Endodermal cell (in vitro differentiated cells): ENCODE measurements around the gene SLC24A3. TPM values are rescaled to one million over a fixed set of nuclear protein-coding genes. Genes with fewer than 3 reads are reported as not detected.

Source experiments
- DNase-seq: peaks from one replicate; pipeline ENCODE4 v3.0.0-alpha.2; 2017
- H3K27ac ChIP-seq: 2 replicates; pipeline ENCODE4 v1.5.1; 2013; ENCODE audit warnings: mild to moderate bottlenecking, low read depth, low read length, moderate library complexity
- H3K27me3 ChIP-seq: 2 replicates; pipeline ENCODE4 v1.6.1; 2013; ENCODE audit warnings: mild to moderate bottlenecking, low read length, moderate library complexity; ENCODE audit not compliant: insufficient read depth, control insufficient read depth, poor library complexity, severe bottlenecking
- H3K36me3 ChIP-seq: 2 replicates; pipeline ENCODE4 v1.7.0; 2013; ENCODE audit warnings: mild to moderate bottlenecking, low read length, moderate library complexity; ENCODE audit not compliant: control insufficient read depth, insufficient read depth
- H3K4me1 ChIP-seq: one replicate; pipeline ENCODE4 v1.7.0; 2013; ENCODE audit warnings: low read length; ENCODE audit not compliant: control insufficient read depth, insufficient read depth
- H3K4me3 ChIP-seq: 2 replicates; pipeline ENCODE4 v1.5.1; 2013; ENCODE audit warnings: mild to moderate bottlenecking, low read length, moderate library complexity
- H3K9ac ChIP-seq: 2 replicates; pipeline ENCODE4 v1.6.1; 2013; ENCODE audit warnings: mild to moderate bottlenecking, low read length, moderate library complexity; ENCODE audit not compliant: poor library complexity, severe bottlenecking; ENCODE audit errors: extremely low read depth
- H3K9me3 ChIP-seq: 2 replicates; pipeline ENCODE4 v1.6.1; 2013; ENCODE audit warnings: mild to moderate bottlenecking, low read length, moderate library complexity; ENCODE audit not compliant: control insufficient read depth
- H3K27ac Mint-ChIP-seq: 2 replicates; pipeline ENCODE4 v1.8.0; 2020; ENCODE audit warnings: mixed read lengths
- H3K27me3 Mint-ChIP-seq: 2 replicates; pipeline ENCODE4 v1.8.0; 2021; ENCODE audit warnings: mild to moderate bottlenecking, mixed read lengths; ENCODE audit not compliant: insufficient read depth
- H3K36me3 Mint-ChIP-seq: 2 replicates; pipeline ENCODE4 v1.8.0; 2020; ENCODE audit warnings: low read depth, mixed read lengths
- H3K4me1 Mint-ChIP-seq: 2 replicates; pipeline ENCODE4 v1.8.0; 2020; ENCODE audit warnings: mixed read lengths
- H3K4me3 Mint-ChIP-seq: 2 replicates; pipeline ENCODE4 v1.8.0; 2020; ENCODE audit warnings: mild to moderate bottlenecking, moderate library complexity, mixed read lengths
- H3K9me3 Mint-ChIP-seq: 2 replicates; pipeline ENCODE4 v1.8.0; 2020; ENCODE audit warnings: mild to moderate bottlenecking, mixed read lengths
- CTCF ChIP-seq: fragments of 200-600 bp; sonication (generic); conservative IDR thresholded peaks from 2 replicates; pipeline ENCODE4 v1.5.0; 2021; ENCODE audit warnings: antibody characterized with exemption, mild to moderate bottlenecking
- WGBS, 2 experiments: methylation state at CpG; one replicate each; pipeline versions ENCODE4 v1.1.5 to v1.1.7; 2013; ENCODE audit warnings: missing lambda C conversion rate in 2 of 2, mixed read lengths in 1 of 2; ENCODE audit not compliant: insufficient coverage in 1 of 2, insufficient read length in 1 of 2; 5-methylcytosine and 5-hydroxymethylcytosine counted together
- total RNA-seq, 2 donors: library from RNA; stranded (reverse); fragmentation: NEBNext Ultra II Directional in 1 of 2; extraction: Animal tissue kit (Norgen Biotek cat#: 25700) in 1 of 2; gene quantifications; 2 replicates in 1 of 2; 3 replicates in 1 of 2; pipeline ENCODE4 v1.2.1, GENCODE V29; 2021

Gene SLC24A3
- total RNA-seq, 2 donors from 2014 or later = 1.5 to 1.8 TPM

- no peak for TF ChIP-seq CTCF
- WGBS, 2 experiments = 87 to 100% methylated on average over 1 of the region's 1 CpG
- no peak overlapping the region for H3K4me3 ChIP-seq
- DNase-seq = no peak
- no peaks in the 10 kb centered on the region for H3K9me3 Mint-ChIP-seq
- H3K27me3 Mint-ChIP-seq = peaks cover 6% of the 10 kb centered on the region
- no peak overlapping the region for H3K9ac ChIP-seq
- H3K4me3 Mint-ChIP-seq = no peak overlapping the region
- H3K4me1 Mint-ChIP-seq = peaks cover 14% of the 10 kb centered on the region
- H3K9me3 ChIP-seq = no peaks in the 10 kb centered on the region
- no peaks in the 10 kb centered on the region for H3K36me3 Mint-ChIP-seq
- no peaks in the 10 kb centered on the region for H3K36me3 ChIP-seq
- no peaks in the 10 kb centered on the region for H3K4me1 ChIP-seq
- H3K27me3 ChIP-seq = no peaks in the 10 kb centered on the region
- H3K27ac ChIP-seq = no peak overlapping the region
- H3K27ac Mint-ChIP-seq = no peak overlapping the region
These were observed 497.3 kb downstream of the SLC24A3 start for GRCh38 chr20:19709635-19710335.

GRCh38 chr20:19710336-19711120 lies 498.1 kb downstream of the SLC24A3 start:
- no peaks in the 10 kb centered on the region for H3K4me1 ChIP-seq
- no peaks in the 10 kb centered on the region for H3K27me3 ChIP-seq
- no peak for TF ChIP-seq CTCF
- H3K36me3 Mint-ChIP-seq = no peaks in the 10 kb centered on the region
- peaks cover 2% of the 10 kb centered on the region for H3K9me3 ChIP-seq
- H3K9ac ChIP-seq = no peak overlapping the region
- no peaks in the 10 kb centered on the region for H3K36me3 ChIP-seq
- no peak overlapping the region for H3K27ac Mint-ChIP-seq
- peaks cover 8% of the 10 kb centered on the region for H3K27me3 Mint-ChIP-seq
- H3K4me3 ChIP-seq = no peak overlapping the region
- no peak overlapping the region for H3K27ac ChIP-seq
- H3K9me3 Mint-ChIP-seq = peaks cover under 1% of the 10 kb centered on the region
- H3K4me1 Mint-ChIP-seq = peaks cover 14% of the 10 kb centered on the region
- no peak for DNase-seq
- no peak overlapping the region for H3K4me3 Mint-ChIP-seq
- WGBS, 2 experiments = 65 to 90% methylated on average over 4 to 5 of the region's 5 CpGs

- Mint-ChIP-seq H3K27ac (no peak overlapping the region), H3K36me3 (no peaks in the 10 kb centered on the region), H3K27me3 (peaks cover 8% of the 10 kb centered on the region), H3K4me3 (no peak overlapping the region), H3K9me3 (peaks cover 6% of the 10 kb centered on the region), H3K4me1 (peaks cover 14% of the 10 kb centered on the region)
- no peak for TF ChIP-seq CTCF
- Histone ChIP-seq H3K4me1 (no peaks in the 10 kb centered on the region), H3K36me3 (no peaks in the 10 kb centered on the region), H3K9ac (no peak overlapping the region), H3K9me3 (peaks cover 8% of the 10 kb centered on the region), H3K4me3 (no peak overlapping the region), H3K27me3 (no peaks in the 10 kb centered on the region), H3K27ac (no peak overlapping the region)
- DNase-seq = no peak
- 85 to 97% methylated on average over 5 to 11 of the region's 11 CpGs for WGBS, 2 experiments
These were observed 498.7 kb downstream of the SLC24A3 start for GRCh38 chr20:19711126-19711525.
